Raji (cell line): ENCODE results near the gene CES3.

ENCODE experiments used
- POLR2A ChIP-seq: IDR thresholded peaks from 2 replicates; pipeline ENCODE4 v1.6.1; 2011; ENCODE audit warnings: low read depth, low read length, control low read depth; ENCODE audit not compliant: insufficient read depth

Gene CES3

GRCh38 chr16:66948134-66948836, 12.8 kb upstream of the CES3 start:
- TF ChIP-seq POLR2A: no peak

- no peak for TF ChIP-seq POLR2A
These were observed 12.2 kb upstream of the CES3 start for GRCh38 chr16:66948837-66949225.

- no peak for TF ChIP-seq POLR2A
These were observed 11.6 kb upstream of the CES3 start for GRCh38 chr16:66949472-66949871.

- no peak for TF ChIP-seq POLR2A
These were observed 10.6 kb upstream of the CES3 start for GRCh38 chr16:66950437-66950836.

- TF ChIP-seq POLR2A: no peak
These were observed 9.9 kb upstream of the CES3 start for GRCh38 chr16:66950971-66951790.

- no peak for TF ChIP-seq POLR2A
These were observed 8.5 kb upstream of the CES3 start for GRCh38 chr16:66952430-66953110.

- no peak for TF ChIP-seq POLR2A
These were observed 7.5 kb upstream of the CES3 start for GRCh38 chr16:66953462-66954096.

GRCh38 chr16:66954097-66954659, 6.9 kb upstream of the CES3 start:
- TF ChIP-seq POLR2A: no peak

GRCh38 chr16:66958857-66959703, 2.0 kb upstream of the CES3 start:
- TF ChIP-seq POLR2A: no peak

- no peak for TF ChIP-seq POLR2A
These were observed 1.3 kb upstream of the CES3 start for GRCh38 chr16:66959704-66960161.

GRCh38 chr16:66960270-66960669, 796 bp upstream of the CES3 start:
- TF ChIP-seq POLR2A: no peak

- peak; percentile 51; the same call in 1 of the 2 replicates for TF ChIP-seq POLR2A
These were observed 848 bp downstream of the CES3 start for GRCh38 chr16:66961914-66962313.

GRCh38 chr16:66964049-66964448, 3.0 kb downstream of the CES3 start:
- no peak for TF ChIP-seq POLR2A

- TF ChIP-seq POLR2A: no peak
These were observed 7.8 kb downstream of the CES3 start for GRCh38 chr16:66968847-66969246.
